Brain microvascular endothelial cell (primary cell): ENCODE data around the gene KCTD1.

Experiments used
- DNase-seq: peaks from one replicate; pipeline ENCODE4 v3.0.0-alpha.2; 2020
- H3K27ac ChIP-seq: fragments of 250-450 bp; sonication (Bioruptor Pico); 2 replicates; pipeline ENCODE4 v1.5.1; 2020; ENCODE audit warnings: mild to moderate bottlenecking, moderate library complexity
- H3K27me3 ChIP-seq: fragments of 250-450 bp; sonication (Bioruptor Pico); replicated peaks from 2 replicates; pipeline ENCODE4 v1.5.1; 2020; ENCODE audit warnings: mild to moderate bottlenecking
- H3K36me3 ChIP-seq: fragments of 250-450 bp; sonication (Bioruptor Pico); replicated peaks from 2 replicates; pipeline ENCODE4 v1.5.1; 2020; ENCODE audit warnings: mild to moderate bottlenecking
- H3K4me3 ChIP-seq: 2 replicates; pipeline ENCODE4 v1.5.1; 2011; ENCODE audit warnings: low read depth, mild to moderate bottlenecking, control low read depth, low read length, moderate library complexity
- in situ Hi-C: cut with HindIII; loops from 2 replicates; pipeline ENCODE4 v1.10.0; 2017; ENCODE audit warnings: low sequenced_read_pairs, low pct_ligation_motif_present
- TF ChIP-seq, protein P1 (sequence below): IDR thresholded peaks from 2 replicates; pipeline ENCODE4 v1.5.1; 2011; ENCODE audit warnings: low read depth, mild to moderate bottlenecking, moderate library complexity, low read length, control low read depth, inconsistent platforms; ENCODE audit errors: missing control alignments

The KCTD1 gene

DNA sequence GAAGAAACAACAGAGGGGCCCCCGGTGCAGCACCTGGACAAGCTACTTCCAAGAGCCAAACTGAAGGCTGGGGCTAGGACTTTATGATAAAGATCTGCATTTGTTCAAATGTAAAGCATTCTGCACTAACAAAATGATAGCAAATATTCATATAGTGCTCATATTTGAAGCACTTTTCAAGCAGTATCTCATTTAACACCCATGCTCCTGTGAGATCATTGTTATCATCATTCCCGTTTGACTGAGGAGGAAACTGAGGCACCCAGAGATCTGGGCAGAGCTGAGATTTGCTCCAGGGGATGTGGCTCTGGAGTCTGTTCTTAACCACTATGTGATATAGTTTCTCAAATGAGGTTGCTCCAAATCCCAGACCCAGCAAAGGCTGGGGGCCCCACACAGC is 9.8 kb downstream of the KCTD1 start:
- DNase-seq: no peak
- H3K4me3 ChIP-seq: no peak overlapping the region
- in situ Hi-C loops: no loop called here
- no peaks in the 10 kb centered on the region for H3K36me3 ChIP-seq
- TF ChIP-seq, protein P1, sequence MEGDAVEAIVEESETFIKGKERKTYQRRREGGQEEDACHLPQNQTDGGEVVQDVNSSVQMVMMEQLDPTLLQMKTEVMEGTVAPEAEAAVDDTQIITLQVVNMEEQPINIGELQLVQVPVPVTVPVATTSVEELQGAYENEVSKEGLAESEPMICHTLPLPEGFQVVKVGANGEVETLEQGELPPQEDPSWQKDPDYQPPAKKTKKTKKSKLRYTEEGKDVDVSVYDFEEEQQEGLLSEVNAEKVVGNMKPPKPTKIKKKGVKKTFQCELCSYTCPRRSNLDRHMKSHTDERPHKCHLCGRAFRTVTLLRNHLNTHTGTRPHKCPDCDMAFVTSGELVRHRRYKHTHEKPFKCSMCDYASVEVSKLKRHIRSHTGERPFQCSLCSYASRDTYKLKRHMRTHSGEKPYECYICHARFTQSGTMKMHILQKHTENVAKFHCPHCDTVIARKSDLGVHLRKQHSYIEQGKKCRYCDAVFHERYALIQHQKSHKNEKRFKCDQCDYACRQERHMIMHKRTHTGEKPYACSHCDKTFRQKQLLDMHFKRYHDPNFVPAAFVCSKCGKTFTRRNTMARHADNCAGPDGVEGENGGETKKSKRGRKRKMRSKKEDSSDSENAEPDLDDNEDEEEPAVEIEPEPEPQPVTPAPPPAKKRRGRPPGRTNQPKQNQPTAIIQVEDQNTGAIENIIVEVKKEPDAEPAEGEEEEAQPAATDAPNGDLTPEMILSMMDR: no peak
- no peaks in the 10 kb centered on the region for H3K27me3 ChIP-seq
- no peak overlapping the region for H3K27ac ChIP-seq

DNA sequence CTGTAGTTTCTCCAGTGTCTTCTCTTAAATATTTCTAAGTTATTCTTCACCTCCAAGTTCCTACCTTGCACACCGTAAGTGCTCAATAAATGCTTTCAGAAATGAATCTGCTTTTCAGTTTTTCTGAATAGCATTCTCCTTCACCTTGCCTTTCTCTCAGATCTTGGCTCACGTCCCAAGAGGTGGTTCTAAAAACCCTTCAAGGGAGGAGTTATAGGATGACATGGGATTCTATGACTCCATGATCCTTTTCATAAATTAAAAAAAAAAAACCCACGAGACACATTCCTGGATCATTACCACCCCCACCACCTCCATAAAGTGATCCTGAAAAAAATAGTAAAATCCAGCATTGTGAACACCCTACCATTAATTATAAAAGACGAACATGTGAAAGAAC is 11.7 kb downstream of the KCTD1 start:
- Histone ChIP-seq H3K27ac (no peak overlapping the region), H3K27me3 (no peaks in the 10 kb centered on the region), H3K4me3 (no peak overlapping the region), H3K36me3 (no peaks in the 10 kb centered on the region)
- TF ChIP-seq, protein P1: no peak
- in situ Hi-C loops: no loop called here
- no peak for DNase-seq

DNA sequence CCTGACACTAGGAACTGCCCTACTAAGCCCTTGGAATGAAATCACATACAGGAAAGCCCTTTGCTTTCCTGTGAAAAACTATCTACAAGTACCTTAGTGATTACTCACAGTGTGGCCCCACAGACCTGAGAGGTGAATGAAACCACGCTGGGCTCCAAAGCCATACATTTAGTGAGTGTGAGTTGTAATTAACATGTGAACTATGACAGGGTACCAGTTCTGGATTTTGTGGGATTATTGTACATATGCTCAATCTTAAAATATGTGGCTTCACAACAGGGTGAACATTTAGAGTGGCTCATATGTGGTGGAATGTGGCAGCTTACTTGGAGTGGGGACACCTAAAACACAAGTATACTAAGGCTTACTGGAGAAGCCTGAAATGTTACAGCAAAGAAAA is 12.3 kb downstream of the KCTD1 start:
- in situ Hi-C loops: no loop called here

DNA sequence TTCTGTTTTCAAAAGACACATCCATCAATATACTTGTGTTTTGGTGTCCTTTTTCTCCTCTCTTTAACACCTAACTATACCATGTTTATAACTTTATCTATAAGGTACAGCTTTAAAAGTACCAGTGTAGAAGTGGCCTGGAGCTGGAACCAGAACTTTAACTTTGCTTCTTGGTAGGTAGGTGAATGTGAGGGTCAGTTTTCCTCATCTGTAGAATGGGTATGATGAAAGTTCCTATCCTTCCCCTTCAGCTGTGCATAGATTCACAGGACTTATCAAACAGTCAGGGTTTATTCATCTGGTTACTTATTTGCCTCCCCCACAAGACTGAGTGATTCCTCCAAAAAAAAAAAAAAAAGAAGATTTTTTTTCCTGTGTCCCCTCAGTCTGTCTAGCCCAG is 12.7 kb downstream of the KCTD1 start:
- Histone ChIP-seq H3K36me3 (no peaks in the 10 kb centered on the region), H3K27me3 (no peaks in the 10 kb centered on the region), H3K27ac (no peak overlapping the region), H3K4me3 (no peak overlapping the region)
- TF ChIP-seq, protein P1: no peak
- DNase-seq: no peak
- in situ Hi-C loops: no loop called here

More for the DNA sequence above, 12.3 kb downstream of the KCTD1 start:
- H3K27me3 ChIP-seq: no peaks in the 10 kb centered on the region
- no peaks in the 10 kb centered on the region for H3K36me3 ChIP-seq
- H3K27ac ChIP-seq: no peak overlapping the region
- no peak overlapping the region for H3K4me3 ChIP-seq
- peak; percentile 2 for DNase-seq
- TF ChIP-seq, protein P1: no peak

DNA sequence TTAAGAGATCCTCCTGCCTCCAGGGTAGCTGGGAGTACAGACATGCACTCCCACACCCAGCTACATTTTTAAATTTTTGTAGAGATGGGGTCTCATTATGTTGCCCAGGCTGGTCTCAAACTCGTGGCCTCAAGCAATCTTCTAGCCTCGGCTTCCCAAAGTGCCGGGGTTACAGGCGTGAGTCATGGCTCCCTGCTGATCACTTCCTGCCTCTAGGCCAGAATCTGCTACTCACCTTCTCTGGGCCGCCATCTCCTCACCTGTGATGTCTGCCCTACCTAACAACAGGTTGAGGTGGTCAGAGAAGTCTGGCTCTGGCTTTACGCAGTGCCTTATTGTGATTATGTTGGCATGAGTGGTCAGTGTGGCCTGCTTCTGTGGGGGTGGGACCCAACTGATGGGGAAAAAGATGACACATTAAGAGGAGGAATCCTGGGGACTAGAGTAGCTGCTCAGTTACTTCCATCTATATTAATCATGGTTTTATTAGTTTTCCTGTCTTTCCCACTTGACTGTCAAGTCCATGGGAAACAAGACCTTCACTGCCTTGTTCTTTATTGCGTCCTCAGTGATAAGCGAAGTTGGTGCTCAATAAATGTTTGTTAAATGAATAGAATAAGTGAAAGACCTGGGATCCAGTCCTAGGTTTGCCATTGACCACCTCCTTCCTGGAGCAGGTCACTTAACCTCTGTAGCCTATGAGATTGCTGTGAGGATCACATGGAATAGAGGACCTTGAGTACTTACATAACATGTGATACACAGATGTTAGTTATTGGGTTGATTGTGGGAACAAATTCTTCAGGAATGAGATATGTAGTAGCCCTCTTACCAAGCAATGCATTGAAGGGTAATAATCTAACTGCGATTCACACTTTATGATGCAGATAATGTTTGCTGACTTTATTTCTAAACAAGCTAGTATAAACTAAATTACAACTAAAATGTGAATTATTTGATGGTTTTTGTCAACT is 15.7 kb downstream of the KCTD1 start:
- DNase-seq: no peak
- TF ChIP-seq, protein P1: no peak
- Histone ChIP-seq H3K36me3 (no peaks in the 10 kb centered on the region), H3K27ac (no peak overlapping the region), H3K27me3 (no peaks in the 10 kb centered on the region), H3K4me3 (no peak overlapping the region)
- in situ Hi-C loops: no loop called here
